CD14-positive monocyte (primary cell): Measurements from ENCODE around the gene BDH1. TPM values are rescaled to one million over a fixed set of nuclear protein-coding genes. Genes with fewer than 3 reads are reported as not detected.

Source experiments
- DNase-seq, 3 donors: peaks; one replicate each; pipeline ENCODE4 v3.0.0-alpha.2; 2011 to 2022
- H2AFZ ChIP-seq: 2 replicates; pipeline ENCODE4 v1.6.0; 2012; ENCODE audit warnings: mild to moderate bottlenecking, low read depth, low read length, inconsistent platforms; ENCODE audit not compliant: insufficient read depth, poor library complexity, severe bottlenecking
- H3K27ac ChIP-seq, 2 donors: 1 replicate in 1 of 2; 2 replicates in 1 of 2; pipeline ENCODE4 v1.5.1; 2012 to 2013; ENCODE audit warnings: low read length in 2 of 2, control low read depth in 1 of 2, inconsistent platforms in 1 of 2, low read depth in 1 of 2, mild to moderate bottlenecking in 1 of 2
- H3K27me3 ChIP-seq, 2 donors: one replicate each; pipeline versions ENCODE4 v1.6.0 to v1.6.1; 2011 to 2013; ENCODE audit warnings: low read length in 2 of 2; ENCODE audit not compliant: control insufficient read depth in 2 of 2, insufficient read depth in 2 of 2
- H3K36me3 ChIP-seq, 2 donors: replicated peaks in 1 of 2; 1 replicate in 1 of 2; 2 replicates in 1 of 2; pipeline versions ENCODE4 v1.5.1 to v1.6.1; 2012 to 2013; ENCODE audit warnings: low read length in 2 of 2, control low read depth in 1 of 2, inconsistent platforms in 1 of 2, mild to moderate bottlenecking in 1 of 2; ENCODE audit not compliant: insufficient read depth in 2 of 2, control insufficient read depth in 1 of 2
- H3K4me1 ChIP-seq, 2 donors: 1 replicate in 1 of 2; 2 replicates in 1 of 2; pipeline versions ENCODE4 v1.5.1 to v1.6.1; 2012 to 2013; ENCODE audit warnings: low read length in 2 of 2, control low read depth in 1 of 2, inconsistent platforms in 1 of 2, mild to moderate bottlenecking in 1 of 2, moderate library complexity in 1 of 2; ENCODE audit not compliant: insufficient read depth in 2 of 2, control insufficient read depth in 1 of 2
- H3K4me2 ChIP-seq: replicated peaks from 2 replicates; pipeline ENCODE3; 2012; ENCODE audit warnings: low read length, moderate library complexity, mild to moderate bottlenecking; ENCODE audit not compliant: poor library complexity, severe bottlenecking; ENCODE audit errors: extremely low read depth
- H3K4me3 ChIP-seq, 3 experiments: fragments of 200-600 bp in 1 of 3; sonication (generic) in 1 of 3; replicated peaks in 1 of 3; 1 replicate in 2 of 3; 2 replicates in 1 of 3; pipeline ENCODE4 v1.5.1; 2011 to 2013; ENCODE audit warnings: low read length in 3 of 3, mild to moderate bottlenecking in 3 of 3, control low read depth in 2 of 3, low read depth in 2 of 3, inconsistent platforms in 1 of 3, moderate library complexity in 1 of 3
- H3K79me2 ChIP-seq: 2 replicates; pipeline ENCODE4 v1.6.0; 2012; ENCODE audit warnings: mild to moderate bottlenecking, control low read depth, inconsistent platforms, low read length, moderate library complexity; ENCODE audit not compliant: insufficient read depth
- H3K9ac ChIP-seq: 2 replicates; pipeline ENCODE4 v1.6.0; 2017; ENCODE audit warnings: low read length, mild to moderate bottlenecking; ENCODE audit not compliant: insufficient read depth, poor library complexity, severe bottlenecking
- H3K9me3 ChIP-seq, 2 donors: replicated peaks in 1 of 2; 1 replicate in 1 of 2; 2 replicates in 1 of 2; pipeline versions ENCODE4 v1.5.1 to v1.6.1; 2012 to 2013; ENCODE audit warnings: low read length in 2 of 2, control low read depth in 1 of 2; ENCODE audit not compliant: control insufficient read depth in 1 of 2, insufficient read depth in 1 of 2
- H4K20me1 ChIP-seq: 2 replicates; pipeline ENCODE4 v1.6.0; 2012; ENCODE audit warnings: mild to moderate bottlenecking, low read length, control low read depth, moderate library complexity; ENCODE audit not compliant: insufficient read depth
- H3K27ac Mint-ChIP-seq, 7 donors: one replicate each; pipeline ENCODE4 v1.8.0; 2020; ENCODE audit warnings: mild to moderate bottlenecking in 7 of 7, mixed read lengths in 7 of 7, moderate library complexity in 6 of 7, inconsistent platforms in 2 of 7
- H3K27me3 Mint-ChIP-seq, 3 donors: one replicate each; pipeline ENCODE4 v1.8.0; 2021 to 2022; ENCODE audit warnings: low read depth in 3 of 3, mild to moderate bottlenecking in 3 of 3, mixed read lengths in 3 of 3, moderate library complexity in 3 of 3, inconsistent platforms in 1 of 3
- H3K36me3 Mint-ChIP-seq, 2 donors: one replicate each; pipeline ENCODE4 v1.8.0; 2020; ENCODE audit warnings: mixed read lengths in 2 of 2, inconsistent platforms in 1 of 2, mild to moderate bottlenecking in 1 of 2
- H3K4me1 Mint-ChIP-seq: one replicate; pipeline ENCODE4 v1.8.0; 2020; ENCODE audit warnings: mild to moderate bottlenecking, mixed read lengths
- H3K4me3 Mint-ChIP-seq, 2 donors: one replicate each; pipeline ENCODE4 v1.8.0; 2020; ENCODE audit warnings: mild to moderate bottlenecking in 2 of 2, mixed read lengths in 2 of 2, moderate library complexity in 1 of 2
- H3K9me3 Mint-ChIP-seq, 7 donors: one replicate each; pipeline ENCODE4 v1.8.0; 2020 to 2022; ENCODE audit warnings: mixed read lengths in 7 of 7, mild to moderate bottlenecking in 6 of 7, moderate library complexity in 6 of 7, inconsistent platforms in 2 of 7
- CTCF ChIP-seq: fragments of 200-600 bp; IDR thresholded peaks from one replicate; pipeline ENCODE4 v1.8.0; 2022; ENCODE audit warnings: antibody characterized with exemption, mild to moderate bottlenecking
- WGBS: methylation state at CpG from one replicate; pipeline ENCODE4 v1.1.5; 2013; ENCODE audit warnings: missing lambda C conversion rate; ENCODE audit not compliant: insufficient coverage; 5-methylcytosine and 5-hydroxymethylcytosine counted together
- intact Hi-C, 2 donors: fragments of 100-400 bp; cut with micrococcal nuclease; formaldehyde crosslinking; loops; one replicate each; pipeline versions ENCODE4 v1.15.0 to v1.15.1; 2023
- polyA plus RNA-seq, 3 donors: library from polyadenylated mRNA; depleted of rRNA in 1 of 3; unstranded in 2 of 3; stranded (reverse) in 1 of 3; fragments of 300-500 nt in 2 of 3; fragments of >200 nt in 1 of 3; fragmentation: Illumina TruSeq in 2 of 3; gene quantifications; 1 replicate in 2 of 3; 2 replicates in 1 of 3; pipeline ENCODE4 v1.2.3, GENCODE V29; 2012 to 2021

BDH1 gene
- polyA plus RNA-seq, 3 donors: 2.8 to 5.3 (median 5.2) TPM

- TF ChIP-seq CTCF: no peak
- Histone ChIP-seq H3K79me2 (peaks cover 67% of the 10 kb centered on the region), H3K4me2 (no peak overlapping the region), H3K9ac (no peak overlapping the region), H3K4me3 (no peak overlapping the region), H3K36me3 (no peaks in the 10 kb centered on the region), H3K4me1 (peaks cover 18 to 26% of the 10 kb centered on the region in 2 donors), H3K9me3 (no peaks in the 10 kb centered on the region), H3K27me3 (peaks cover 0 to 5% of the 10 kb centered on the region in 2 donors), H2AFZ (no peak overlapping the region), H4K20me1 (no peaks in the 10 kb centered on the region), H3K27ac (no peak overlapping the region)
- Mint-ChIP-seq H3K9me3 (peaks cover 0 to 4% (median 0%) of the 10 kb centered on the region in 7 donors), H3K27me3 (peaks cover 6 to 11% (median 9%) of the 10 kb centered on the region in 3 donors), H3K36me3 (no peaks in the 10 kb centered on the region), H3K4me3 (no peak overlapping the region), H3K4me1 (peaks cover 26% of the 10 kb centered on the region), H3K27ac (no peak overlapping the region)
- 98% methylated on average over 6 of the region's 6 CpGs for WGBS
- no peak for DNase-seq
- intact Hi-C loops: no loop called here
These were observed 3.6 kb downstream of the BDH1 start for GRCh38 chr3:197552198-197552597.

GRCh38 chr3:197550489-197550888, 5.3 kb downstream of the BDH1 start:
- peak overlapping the region in 1 of 7 donors; percentile 30 for H3K27ac Mint-ChIP-seq
- Histone ChIP-seq H3K4me1 (peaks cover 27 to 35% of the 10 kb centered on the region in 2 donors), H3K4me3 (no peak overlapping the region), H3K27me3 (no peaks in the 10 kb centered on the region), H4K20me1 (no peaks in the 10 kb centered on the region), H3K4me2 (no peak overlapping the region), H3K9me3 (no peaks in the 10 kb centered on the region), H3K36me3 (no peaks in the 10 kb centered on the region), H3K27ac (no peak overlapping the region), H3K79me2 (peaks cover 75% of the 10 kb centered on the region), H2AFZ (no peak overlapping the region), H3K9ac (no peak overlapping the region)
- H3K36me3 Mint-ChIP-seq: no peaks in the 10 kb centered on the region
- H3K4me3 Mint-ChIP-seq: no peak overlapping the region
- intact Hi-C loops: no loop called here
- 94% methylated on average over 6 of the region's 9 CpGs for WGBS
- TF ChIP-seq CTCF: no peak
- no peaks in the 10 kb centered on the region for H3K27me3 Mint-ChIP-seq
- no peaks in the 10 kb centered on the region for H3K9me3 Mint-ChIP-seq
- H3K4me1 Mint-ChIP-seq: peaks cover 36% of the 10 kb centered on the region
- no peak for DNase-seq
